ENCODE results near the gene CPZ. TPM values are rescaled to one million over a fixed set of nuclear protein-coding genes. Genes with fewer than 3 reads are reported as not detected.

The CPZ gene
- total and polyA plus RNA-seq, 2 experiments from 2014 or later, result 24.6 to 37.3 TPM

- H3K4me1 Mint-ChIP-seq, result no peaks in the 10 kb centered on the region
- no peaks in the 10 kb centered on the region for H3K9me3 Mint-ChIP-seq
- no peak for TF ChIP-seq EZH2 (IDR thresholded peaks at IDR 0.05; ENCODE audit: low read depth, unreplicated experiment)
- no peak for TF ChIP-seq ZNF331 (CRISPR knock-in tag; IDR thresholded peaks at IDR 0.05; ENCODE audit: low read depth)
- TF ChIP-seq, protein P1, sequence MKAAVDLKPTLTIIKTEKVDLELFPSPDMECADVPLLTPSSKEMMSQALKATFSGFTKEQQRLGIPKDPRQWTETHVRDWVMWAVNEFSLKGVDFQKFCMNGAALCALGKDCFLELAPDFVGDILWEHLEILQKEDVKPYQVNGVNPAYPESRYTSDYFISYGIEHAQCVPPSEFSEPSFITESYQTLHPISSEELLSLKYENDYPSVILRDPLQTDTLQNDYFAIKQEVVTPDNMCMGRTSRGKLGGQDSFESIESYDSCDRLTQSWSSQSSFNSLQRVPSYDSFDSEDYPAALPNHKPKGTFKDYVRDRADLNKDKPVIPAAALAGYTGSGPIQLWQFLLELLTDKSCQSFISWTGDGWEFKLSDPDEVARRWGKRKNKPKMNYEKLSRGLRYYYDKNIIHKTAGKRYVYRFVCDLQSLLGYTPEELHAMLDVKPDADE (IDR thresholded peaks at IDR 0.05), result no peak
- no peak for TF ChIP-seq CTCF (conservative IDR thresholded peaks at IDR 0.05; ENCODE audit: low read depth in 2 of 2)
- TF ChIP-seq, protein P2, sequence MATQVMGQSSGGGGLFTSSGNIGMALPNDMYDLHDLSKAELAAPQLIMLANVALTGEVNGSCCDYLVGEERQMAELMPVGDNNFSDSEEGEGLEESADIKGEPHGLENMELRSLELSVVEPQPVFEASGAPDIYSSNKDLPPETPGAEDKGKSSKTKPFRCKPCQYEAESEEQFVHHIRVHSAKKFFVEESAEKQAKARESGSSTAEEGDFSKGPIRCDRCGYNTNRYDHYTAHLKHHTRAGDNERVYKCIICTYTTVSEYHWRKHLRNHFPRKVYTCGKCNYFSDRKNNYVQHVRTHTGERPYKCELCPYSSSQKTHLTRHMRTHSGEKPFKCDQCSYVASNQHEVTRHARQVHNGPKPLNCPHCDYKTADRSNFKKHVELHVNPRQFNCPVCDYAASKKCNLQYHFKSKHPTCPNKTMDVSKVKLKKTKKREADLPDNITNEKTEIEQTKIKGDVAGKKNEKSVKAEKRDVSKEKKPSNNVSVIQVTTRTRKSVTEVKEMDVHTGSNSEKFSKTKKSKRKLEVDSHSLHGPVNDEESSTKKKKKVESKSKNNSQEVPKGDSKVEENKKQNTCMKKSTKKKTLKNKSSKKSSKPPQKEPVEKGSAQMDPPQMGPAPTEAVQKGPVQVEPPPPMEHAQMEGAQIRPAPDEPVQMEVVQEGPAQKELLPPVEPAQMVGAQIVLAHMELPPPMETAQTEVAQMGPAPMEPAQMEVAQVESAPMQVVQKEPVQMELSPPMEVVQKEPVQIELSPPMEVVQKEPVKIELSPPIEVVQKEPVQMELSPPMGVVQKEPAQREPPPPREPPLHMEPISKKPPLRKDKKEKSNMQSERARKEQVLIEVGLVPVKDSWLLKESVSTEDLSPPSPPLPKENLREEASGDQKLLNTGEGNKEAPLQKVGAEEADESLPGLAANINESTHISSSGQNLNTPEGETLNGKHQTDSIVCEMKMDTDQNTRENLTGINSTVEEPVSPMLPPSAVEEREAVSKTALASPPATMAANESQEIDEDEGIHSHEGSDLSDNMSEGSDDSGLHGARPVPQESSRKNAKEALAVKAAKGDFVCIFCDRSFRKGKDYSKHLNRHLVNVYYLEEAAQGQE (IDR thresholded peaks at IDR 0.05; ENCODE audit: unreplicated experiment), result no peak
- TF ChIP-seq STAT1 (IDR thresholded peaks at IDR 0.05; ENCODE audit: unreplicated experiment), result no peak
- no peak for TF ChIP-seq ZNF462 (CRISPR knock-in tag; IDR thresholded peaks at IDR 0.05)
- no peak for TF ChIP-seq CREB1 (CRISPR knock-in tag; IDR thresholded peaks at IDR 0.05; ENCODE audit: low read depth)
- no peak overlapping the region for H3K27ac Mint-ChIP-seq
- H3K36me3 ChIP-seq (ENCODE audit: insufficient read depth), result no peaks in the 10 kb centered on the region
- H2AFZ ChIP-seq, result no peak overlapping the region
- H3K36me3 Mint-ChIP-seq (ENCODE audit: low read depth), result peaks cover 8% of the 10 kb centered on the region; the same call in 1 of the 3 replicates
- H3K27ac ChIP-seq (ENCODE audit: low read depth), result no peak overlapping the region
- no peak overlapping the region for H3K4me3 Mint-ChIP-seq
- peaks cover 7% of the 10 kb centered on the region for H3K27me3 Mint-ChIP-seq (ENCODE audit: insufficient read depth, low read depth, poor library complexity)
- no peaks in the 10 kb centered on the region for H3K79me2 ChIP-seq (replicated peaks; ENCODE audit: insufficient read depth)
- H3K4me3 ChIP-seq, result no peak overlapping the region
- no peaks in the 10 kb centered on the region for H3F3A ChIP-seq (replicated peaks; ENCODE audit: low read depth)
- H4K20me1 ChIP-seq (replicated peaks; ENCODE audit: insufficient read depth), result no peaks in the 10 kb centered on the region
- H3K4me2 ChIP-seq, result no peak overlapping the region
- H3K9me2 ChIP-seq (ENCODE audit: insufficient read depth), result no peaks in the 10 kb centered on the region
- DNase-seq (ENCODE audit: low spot score), result no peak
- no peaks in the 10 kb centered on the region for H3K4me1 ChIP-seq (ENCODE audit: insufficient read depth)
- ATAC-seq, result no peak
- no peaks in the 10 kb centered on the region for H3K27me3 ChIP-seq (ENCODE audit: insufficient read depth)
Measured at GRCh38 chr4:8618421-8618820, 25.9 kb downstream of the CPZ start.

Data from GM23338 (cell line).